Hepatocyte (in vitro differentiated cells): ENCODE results near the gene NPY2R. TPM values are rescaled to one million over a fixed set of nuclear protein-coding genes. Genes with fewer than 3 reads are reported as not detected.

Experiments used
- DNase-seq: peaks from one replicate; pipeline ENCODE4 v3.0.0-alpha.2; 2016; ENCODE audit warnings: low spot score
- H2AFZ ChIP-seq: fragments of 200-600 bp; sonication (generic); 2 replicates; pipeline ENCODE4 v1.6.0; 2016; ENCODE audit warnings: antibody characterized with exemption, mild to moderate bottlenecking
- H3K27ac ChIP-seq: fragments of 200-600 bp; sonication (generic); 2 replicates; pipeline ENCODE4 v1.5.1; 2016; ENCODE audit warnings: mild to moderate bottlenecking
- H3K27me3 ChIP-seq: fragments of 200-600 bp; sonication (generic); 2 replicates; pipeline ENCODE4 v1.6.1; 2016
- H3K36me3 ChIP-seq: fragments of 200-600 bp; sonication (generic); replicated peaks from 2 replicates; pipeline ENCODE4 v1.5.1; 2016; ENCODE audit warnings: low read depth; ENCODE audit not compliant: insufficient read depth
- H3K4me1 ChIP-seq: fragments of 200-600 bp; sonication (generic); 2 replicates; pipeline ENCODE4 v1.5.1; 2016; ENCODE audit warnings: mild to moderate bottlenecking, moderate library complexity; ENCODE audit not compliant: insufficient read depth
- H3K4me2 ChIP-seq: fragments of 200-600 bp; sonication (generic); 2 replicates; pipeline ENCODE4 v1.6.0; 2016
- H3K4me3 ChIP-seq: fragments of 200-600 bp; sonication (generic); 2 replicates; pipeline ENCODE4 v1.5.1; 2016; ENCODE audit warnings: mild to moderate bottlenecking
- H3K79me2 ChIP-seq: fragments of 200-600 bp; sonication (generic); 2 replicates; pipeline ENCODE4 v1.6.0; 2017; ENCODE audit warnings: mild to moderate bottlenecking
- H3K9me2 ChIP-seq: fragments of 200-600 bp; sonication (generic); replicated peaks from 2 replicates; pipeline ENCODE4 v1.6.0; 2017; ENCODE audit warnings: mild to moderate bottlenecking; ENCODE audit not compliant: insufficient read depth
- H3K9me3 ChIP-seq: fragments of 200-600 bp; sonication (generic); 2 replicates; pipeline ENCODE4 v1.5.1; 2016; ENCODE audit warnings: low read depth, mild to moderate bottlenecking
- H4K20me1 ChIP-seq: fragments of 200-600 bp; sonication (generic); 2 replicates; pipeline ENCODE4 v1.6.0; 2016; ENCODE audit warnings: mild to moderate bottlenecking; ENCODE audit not compliant: insufficient read depth, poor library complexity, severe bottlenecking
- EZH2 ChIP-seq: fragments of 200-600 bp; sonication (generic); IDR thresholded peaks from 2 replicates; pipeline ENCODE4 v1.6.1; 2016; ENCODE audit warnings: antibody characterized with exemption, mild to moderate bottlenecking, borderline replicate concordance
- EZH2phosphoT487 ChIP-seq: fragments of 200-600 bp; sonication (generic); IDR thresholded peaks from one replicate; pipeline ENCODE4 v1.6.1; 2018; ENCODE audit warnings: antibody characterized with exemption, mild to moderate bottlenecking, low read depth, moderate library complexity; ENCODE audit not compliant: unreplicated experiment, severe bottlenecking
- WGBS: methylation state at CpG from one replicate; pipeline ENCODE4 v1.1.6; 2016; ENCODE audit warnings: low lambda C conversion rate; ENCODE audit errors: missing lambda C conversion rate; 5-methylcytosine and 5-hydroxymethylcytosine counted together
- polyA plus RNA-seq: library from polyadenylated mRNA; unstranded; fragments of >200 nt; fragmentation: Nextera tagmentation; extraction: Ambion mirVana; gene quantifications from 2 replicates; pipeline ENCODE4 v1.2.1, GENCODE V29; 2016
- total RNA-seq: library from RNA; depleted of rRNA; stranded (reverse); fragments of >200 nt; gene quantifications from 2 replicates; pipeline ENCODE4 v1.2.3, GENCODE V29; 2014
- TF ChIP-seq, protein P1 (sequence below): fragments of 200-600 bp; sonication (generic); IDR thresholded peaks from 2 replicates; pipeline ENCODE4 v1.5.1; 2016; ENCODE audit warnings: antibody characterized with exemption, mild to moderate bottlenecking; ENCODE audit not compliant: poor library complexity

The NPY2R gene
- total and polyA plus RNA-seq, 2 experiments from 2014 or later: 1.1 to 1.9 TPM

DNA sequence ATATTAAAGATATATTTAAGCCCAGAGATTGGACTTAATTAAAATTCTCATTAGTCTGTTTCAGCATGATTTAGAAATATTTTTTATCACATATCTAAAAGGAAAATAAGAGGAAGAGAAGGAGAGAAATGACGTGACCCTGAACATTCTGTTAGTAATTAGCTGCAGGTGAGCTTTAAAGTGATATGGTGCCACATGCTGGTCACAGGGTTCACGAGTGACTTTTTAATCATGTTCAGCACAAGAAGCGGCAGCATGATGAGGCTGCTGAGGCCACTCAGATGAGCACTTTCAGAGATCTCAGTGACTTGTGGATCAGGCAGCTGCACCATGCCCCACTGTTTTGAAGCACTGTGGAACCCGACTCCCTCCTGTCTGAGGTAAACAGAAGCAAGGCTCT is 37.9 kb upstream of the NPY2R start:
- Histone ChIP-seq H3K27me3 (no peaks in the 10 kb centered on the region), H3K4me3 (no peak overlapping the region), H3K4me2 (no peak overlapping the region), H3K79me2 (no peaks in the 10 kb centered on the region), H2AFZ (no peak overlapping the region), H4K20me1 (no peaks in the 10 kb centered on the region), H3K36me3 (no peaks in the 10 kb centered on the region), H3K9me3 (no peaks in the 10 kb centered on the region), H3K27ac (no peak overlapping the region), H3K9me2 (no peaks in the 10 kb centered on the region), H3K4me1 (no peaks in the 10 kb centered on the region)
- DNase-seq: no peak
- WGBS: 55% methylated on average over 4 of the region's 4 CpGs
- no peak for TF ChIP-seq EZH2
- TF ChIP-seq, protein P1, sequence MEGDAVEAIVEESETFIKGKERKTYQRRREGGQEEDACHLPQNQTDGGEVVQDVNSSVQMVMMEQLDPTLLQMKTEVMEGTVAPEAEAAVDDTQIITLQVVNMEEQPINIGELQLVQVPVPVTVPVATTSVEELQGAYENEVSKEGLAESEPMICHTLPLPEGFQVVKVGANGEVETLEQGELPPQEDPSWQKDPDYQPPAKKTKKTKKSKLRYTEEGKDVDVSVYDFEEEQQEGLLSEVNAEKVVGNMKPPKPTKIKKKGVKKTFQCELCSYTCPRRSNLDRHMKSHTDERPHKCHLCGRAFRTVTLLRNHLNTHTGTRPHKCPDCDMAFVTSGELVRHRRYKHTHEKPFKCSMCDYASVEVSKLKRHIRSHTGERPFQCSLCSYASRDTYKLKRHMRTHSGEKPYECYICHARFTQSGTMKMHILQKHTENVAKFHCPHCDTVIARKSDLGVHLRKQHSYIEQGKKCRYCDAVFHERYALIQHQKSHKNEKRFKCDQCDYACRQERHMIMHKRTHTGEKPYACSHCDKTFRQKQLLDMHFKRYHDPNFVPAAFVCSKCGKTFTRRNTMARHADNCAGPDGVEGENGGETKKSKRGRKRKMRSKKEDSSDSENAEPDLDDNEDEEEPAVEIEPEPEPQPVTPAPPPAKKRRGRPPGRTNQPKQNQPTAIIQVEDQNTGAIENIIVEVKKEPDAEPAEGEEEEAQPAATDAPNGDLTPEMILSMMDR: peak; percentile 7

DNA sequence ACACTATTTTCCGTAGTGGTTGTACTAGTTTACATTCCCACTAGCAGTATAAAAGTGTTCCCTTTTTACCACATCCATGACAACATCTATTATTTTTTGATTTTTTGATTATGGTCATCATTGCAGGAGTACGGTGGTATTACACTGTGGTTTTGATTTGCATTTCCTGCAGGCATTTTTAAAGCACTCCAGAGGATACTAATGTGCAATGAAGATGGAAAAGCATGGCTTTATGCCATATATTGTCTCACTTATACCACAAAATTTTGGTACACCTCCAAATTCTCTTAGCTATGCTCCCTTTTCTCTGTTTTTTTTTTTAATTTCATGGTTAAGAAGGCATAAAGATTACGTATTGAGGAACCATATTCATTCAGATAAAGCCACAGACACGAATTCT is 35.1 kb upstream of the NPY2R start:
- Histone ChIP-seq H3K27me3 (no peaks in the 10 kb centered on the region), H3K27ac (no peak overlapping the region), H3K79me2 (no peaks in the 10 kb centered on the region), H4K20me1 (no peaks in the 10 kb centered on the region), H3K4me2 (no peak overlapping the region), H3K9me3 (no peaks in the 10 kb centered on the region), H3K36me3 (no peaks in the 10 kb centered on the region), H2AFZ (no peak overlapping the region), H3K4me1 (no peaks in the 10 kb centered on the region), H3K4me3 (no peak overlapping the region), H3K9me2 (no peaks in the 10 kb centered on the region)
- WGBS: 83% methylated on average over 4 of the region's 4 CpGs
- TF ChIP-seq EZH2phosphoT487 (no peak), EZH2 (no peak)
- TF ChIP-seq, protein P1: no peak
- DNase-seq: no peak

- Histone ChIP-seq H2AFZ (no peak overlapping the region), H3K27me3 (no peaks in the 10 kb centered on the region), H3K79me2 (no peaks in the 10 kb centered on the region), H3K27ac (no peak overlapping the region), H3K9me2 (no peaks in the 10 kb centered on the region), H3K36me3 (no peaks in the 10 kb centered on the region), H3K4me3 (no peak overlapping the region), H3K4me1 (no peaks in the 10 kb centered on the region), H3K9me3 (no peaks in the 10 kb centered on the region), H4K20me1 (no peaks in the 10 kb centered on the region), H3K4me2 (no peak overlapping the region)
- TF ChIP-seq EZH2phosphoT487: no peak
- TF ChIP-seq, protein P1: no peak
- 89% methylated on average over 1 of the region's 1 CpG for WGBS
- DNase-seq: no peak
Measured at GRCh38 chr4:155174668-155175067, 33.8 kb upstream of the NPY2R start.

GRCh38 chr4:155179216-155179615 is 29.2 kb upstream of the NPY2R start:
- Histone ChIP-seq H3K9me3 (no peaks in the 10 kb centered on the region), H3K9me2 (no peaks in the 10 kb centered on the region), H4K20me1 (no peaks in the 10 kb centered on the region), H3K4me2 (no peak overlapping the region), H3K79me2 (no peaks in the 10 kb centered on the region), H3K27ac (no peak overlapping the region), H2AFZ (no peak overlapping the region), H3K36me3 (no peaks in the 10 kb centered on the region), H3K4me1 (no peaks in the 10 kb centered on the region), H3K27me3 (no peaks in the 10 kb centered on the region), H3K4me3 (no peak overlapping the region)
- WGBS: 70% methylated on average over 2 of the region's 2 CpGs
- peak; percentile 27 for DNase-seq
- TF ChIP-seq, protein P1: no peak
- TF ChIP-seq EZH2: no peak
- no peak for TF ChIP-seq EZH2phosphoT487
